Panc1 (cell line): ENCODE data around the gene SYNPR. TPM values are rescaled to one million over a fixed set of nuclear protein-coding genes. Genes with fewer than 3 reads are reported as not detected.

Source experiments
- ATAC-seq: fragments of 200-7000 bp; cut with Tn5 transposase; 2 replicates; pipeline ENCODE4 v1.9.1; 2020; ENCODE audit warnings: mild to moderate bottlenecking, moderate library complexity
- BruUV-seq: library from RNA; stranded (reverse); fragments of 400-500 nt; replicated peaks from 2 replicates; lab custom pipeline; 2021; lab: Mats Ljungman, UMichigan
- CTCF ChIA-PET: fragments of 300-600 bp; sonication (Branson Sonifier 250); formaldehyde crosslinking; loops from one replicate; lab custom pipeline; 2022; ENCODE audit warnings: antibody characterized with exemption; lab: Charles Lee
- POLR2A ChIA-PET: fragments of 300-600 bp; sonication (Branson Sonifier 250); formaldehyde crosslinking; loops from one replicate; lab custom pipeline; 2022; ENCODE audit warnings: antibody characterized with exemption; lab: Charles Lee
- DNase-seq: peaks from one replicate; pipeline ENCODE4 v3.0.0-alpha.2; 2010; ENCODE audit warnings: low read depth, low spot score
- H3K27ac ChIP-seq: 2 replicates; pipeline ENCODE4 v1.5.1; 2011; ENCODE audit warnings: mild to moderate bottlenecking, low read length, inconsistent platforms
- H3K27me3 ChIP-seq: fragments of 200-500 bp; sonication (Bioruptor generic); 2 replicates; pipeline ENCODE4 v1.6.0; 2014; ENCODE audit warnings: low read length, inconsistent platforms; ENCODE audit not compliant: control insufficient read depth, insufficient read depth
- H3K36me3 ChIP-seq: fragments of 200-500 bp; sonication (Bioruptor generic); 2 replicates; pipeline ENCODE4 v1.5.1; 2014; ENCODE audit warnings: inconsistent platforms, mild to moderate bottlenecking, low read length, moderate library complexity; ENCODE audit not compliant: control insufficient read depth, insufficient read depth
- H3K4me1 ChIP-seq: 2 replicates; pipeline ENCODE4 v1.5.1; 2011; ENCODE audit warnings: inconsistent platforms, mild to moderate bottlenecking, low read length, moderate library complexity; ENCODE audit not compliant: control insufficient read depth, insufficient read depth
- H3K4me3 ChIP-seq, 2 experiments: 2 replicates each; pipeline ENCODE4 v1.5.1; 2011 to 2012; ENCODE audit warnings: low read depth in 2 of 2, low read length in 2 of 2, mild to moderate bottlenecking in 2 of 2, inconsistent platforms in 1 of 2, moderate library complexity in 1 of 2
- H3K9me3 ChIP-seq: fragments of 200-500 bp; sonication (Bioruptor generic); 2 replicates; pipeline ENCODE4 v1.5.1; 2014; ENCODE audit warnings: low read depth, mild to moderate bottlenecking, inconsistent platforms, low read length, moderate library complexity; ENCODE audit not compliant: control insufficient read depth, insufficient read depth
- POLR2AphosphoS5 ChIP-seq: IDR thresholded peaks from 2 replicates; pipeline ENCODE4 v1.6.1; 2012; ENCODE audit warnings: mild to moderate bottlenecking, low read depth, low read length, moderate library complexity
- REST ChIP-seq, 2 experiments: IDR thresholded peaks; 2 replicates each; pipeline ENCODE4 v1.6.1; 2011 to 2012; ENCODE audit warnings: low read depth in 2 of 2, control low read depth in 1 of 2, low read length in 1 of 2, mild to moderate bottlenecking in 1 of 2, moderate library complexity in 1 of 2; ENCODE audit not compliant: insufficient read depth in 1 of 2
- SIN3A ChIP-seq: IDR thresholded peaks from 2 replicates; pipeline ENCODE4 v1.6.1; 2012; ENCODE audit warnings: low read depth, mild to moderate bottlenecking, low read length, moderate library complexity, borderline replicate concordance; ENCODE audit not compliant: insufficient read depth
- TCF7L2 ChIP-seq: IDR thresholded peaks from 2 replicates; pipeline ENCODE4 v1.6.1; 2011; ENCODE audit warnings: mild to moderate bottlenecking, low read depth, low read length, inconsistent platforms
- in situ Hi-C: cut with HindIII; loops from 2 replicates; pipeline ENCODE4 v1.10.0; 2016; ENCODE audit warnings: low sequenced_read_pairs, low pct_unique_long_range_greater_than_20kb
- intact Hi-C: fragments of 100-400 bp; cut with micrococcal nuclease; formaldehyde crosslinking; loops from one replicate; pipeline ENCODE4 v1.10.0; 2022; ENCODE audit not compliant: unreplicated experiment
- total RNA-seq: library from RNA; stranded (reverse); gene quantifications from one replicate; pipeline ENCODE4 v1.2.1, GENCODE V29; 2021; ENCODE audit not compliant: unreplicated experiment
- TF ChIP-seq, protein P1 (sequence below): fragments of 450-650 bp; IDR thresholded peaks from 2 replicates; pipeline ENCODE4 v1.5.1; 2017; ENCODE audit warnings: mild to moderate bottlenecking

The SYNPR gene
- total RNA-seq, 1 experiment from 2014 or later: not detected

DNA sequence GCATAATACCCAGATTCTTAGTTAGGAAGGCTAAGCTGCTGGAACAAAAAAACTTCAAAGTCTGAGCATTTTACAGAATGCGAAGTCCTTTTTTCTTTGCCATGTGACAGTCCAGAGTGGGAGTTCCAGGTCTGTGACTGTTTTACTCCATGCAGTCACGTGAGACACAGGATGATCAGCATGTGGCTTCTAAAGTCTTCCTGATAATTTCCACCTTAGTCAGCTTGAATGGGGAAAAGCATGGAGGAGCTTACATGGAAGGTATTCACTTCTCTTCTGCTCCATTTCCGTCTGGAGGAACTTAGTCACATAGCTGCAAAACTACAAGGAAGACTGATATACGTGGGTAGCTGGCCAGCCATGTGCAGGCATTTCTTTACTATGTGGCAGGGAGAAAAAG lies 376.1 kb downstream of the SYNPR start:
- ATAC-seq (no peak), DNase-seq (no peak)
- in situ Hi-C loops (no loop called here), intact Hi-C loops (no loop called here)
- no peaks in the 10 kb centered on the region for H3K4me1 ChIP-seq
- H3K36me3 ChIP-seq: no peaks in the 10 kb centered on the region
- no TSS peak for BruUV-seq
- no peak overlapping the region for H3K4me3 ChIP-seq
- TF ChIP-seq SIN3A: no peak
- no peak for TF ChIP-seq TCF7L2
- TF ChIP-seq REST (IDR thresholded peaks at IDR 0.05; ENCODE audit: insufficient read depth in 1 of 2, low read depth in 2 of 2, low read length in 1 of 2): no peak
- no peak for TF ChIP-seq POLR2AphosphoS5
- TF ChIP-seq, protein P1, sequence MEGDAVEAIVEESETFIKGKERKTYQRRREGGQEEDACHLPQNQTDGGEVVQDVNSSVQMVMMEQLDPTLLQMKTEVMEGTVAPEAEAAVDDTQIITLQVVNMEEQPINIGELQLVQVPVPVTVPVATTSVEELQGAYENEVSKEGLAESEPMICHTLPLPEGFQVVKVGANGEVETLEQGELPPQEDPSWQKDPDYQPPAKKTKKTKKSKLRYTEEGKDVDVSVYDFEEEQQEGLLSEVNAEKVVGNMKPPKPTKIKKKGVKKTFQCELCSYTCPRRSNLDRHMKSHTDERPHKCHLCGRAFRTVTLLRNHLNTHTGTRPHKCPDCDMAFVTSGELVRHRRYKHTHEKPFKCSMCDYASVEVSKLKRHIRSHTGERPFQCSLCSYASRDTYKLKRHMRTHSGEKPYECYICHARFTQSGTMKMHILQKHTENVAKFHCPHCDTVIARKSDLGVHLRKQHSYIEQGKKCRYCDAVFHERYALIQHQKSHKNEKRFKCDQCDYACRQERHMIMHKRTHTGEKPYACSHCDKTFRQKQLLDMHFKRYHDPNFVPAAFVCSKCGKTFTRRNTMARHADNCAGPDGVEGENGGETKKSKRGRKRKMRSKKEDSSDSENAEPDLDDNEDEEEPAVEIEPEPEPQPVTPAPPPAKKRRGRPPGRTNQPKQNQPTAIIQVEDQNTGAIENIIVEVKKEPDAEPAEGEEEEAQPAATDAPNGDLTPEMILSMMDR: no peak
- H3K27me3 ChIP-seq: no peaks in the 10 kb centered on the region
- ChIA-PET CTCF (no interaction called here), POLR2A (no interaction called here)
- no peak overlapping the region for H3K27ac ChIP-seq
- H3K9me3 ChIP-seq: no peaks in the 10 kb centered on the region

GRCh38 chr3:63654931-63655330 lies 376.8 kb downstream of the SYNPR start:
- no peak overlapping the region for H3K4me3 ChIP-seq
- H3K36me3 ChIP-seq: no peaks in the 10 kb centered on the region
- POLR2A ChIA-PET: no interaction called here
- intact Hi-C loops (no loop called here), in situ Hi-C loops (no loop called here)
- ATAC-seq: no peak
- H3K9me3 ChIP-seq: no peaks in the 10 kb centered on the region
- DNase-seq: no peak
- no peak overlapping the region for H3K27ac ChIP-seq
- no peaks in the 10 kb centered on the region for H3K27me3 ChIP-seq
- H3K4me1 ChIP-seq: no peaks in the 10 kb centered on the region
- no TSS peak for BruUV-seq
- TF ChIP-seq REST (IDR thresholded peaks at IDR 0.05; ENCODE audit: insufficient read depth in 1 of 2, low read depth in 2 of 2, low read length in 1 of 2) (no peak), SIN3A (no peak), TCF7L2 (no peak), POLR2AphosphoS5 (no peak)
- TF ChIP-seq, protein P1: no peak
- CTCF ChIA-PET: no interaction called here
